HepG2 (cell line): ENCODE results near the gene MRPL38. TPM values are rescaled to one million over a fixed set of nuclear protein-coding genes. Genes with fewer than 3 reads are reported as not detected.

Experiments
- ARNT2 ChIP-seq: sonication (generic); formaldehyde crosslinking; IDR thresholded peaks from 2 replicates; pipeline ENCODE4 v1.8.0; 2022; ENCODE audit warnings: mild to moderate bottlenecking, low read depth, missing genetic modification reagents, moderate library complexity
- ATAD3A ChIP-seq: sonication (generic); formaldehyde crosslinking; IDR thresholded peaks from 2 replicates; pipeline ENCODE4 v1.4.0; 2020; ENCODE audit warnings: missing genetic modification reagents
- DPF2 ChIP-seq: sonication (generic); formaldehyde crosslinking; IDR thresholded peaks from 2 replicates; pipeline ENCODE4 v1.4.0; 2020; ENCODE audit warnings: mild to moderate bottlenecking, low read depth, missing genetic modification reagents, borderline replicate concordance
- E2F1 ChIP-seq: sonication (generic); formaldehyde crosslinking; IDR thresholded peaks from 2 replicates; pipeline ENCODE4 v1.5.0; 2020; ENCODE audit warnings: missing genetic modification reagents
- GPN1 ChIP-seq: sonication (generic); formaldehyde crosslinking; IDR thresholded peaks from 2 replicates; pipeline ENCODE4 v1.5.1; 2020; ENCODE audit warnings: missing genetic modification reagents, borderline replicate concordance
- HES4 ChIP-seq: sonication (generic); formaldehyde crosslinking; IDR thresholded peaks from 2 replicates; pipeline ENCODE4 v1.9.0; 2021; ENCODE audit warnings: mild to moderate bottlenecking, missing genetic modification reagents, borderline replicate concordance
- HIVEP1 ChIP-seq: sonication (generic); formaldehyde crosslinking; IDR thresholded peaks from 2 replicates; pipeline ENCODE4 v1.4.0; 2020; ENCODE audit warnings: mild to moderate bottlenecking, missing genetic modification reagents
- HNRNPK ChIP-seq: fragments of 200-400 bp; formaldehyde crosslinking; IDR thresholded peaks from 2 replicates; pipeline ENCODE4 v1.6.1; 2018; ENCODE audit warnings: low read length, low read depth, moderate library complexity, mild to moderate bottlenecking; ENCODE audit not compliant: poor library complexity, severe bottlenecking
- HOXA9 ChIP-seq: sonication (generic); formaldehyde crosslinking; IDR thresholded peaks from 2 replicates; pipeline ENCODE4 v1.8.1; 2022; ENCODE audit warnings: missing genetic modification reagents, mild to moderate bottlenecking, moderate library complexity, borderline replicate concordance
- PHF5A ChIP-seq: IDR thresholded peaks from one replicate; pipeline ENCODE4 v1.6.1; 2018; ENCODE audit warnings: low read depth, missing genetic modification reagents; ENCODE audit not compliant: unreplicated experiment
- POLR2AphosphoS2 ChIP-seq: IDR thresholded peaks from 2 replicates; pipeline ENCODE4 v1.6.1; 2011; ENCODE audit warnings: low read depth, low read length, improper control_type of control experiment
- POLR2AphosphoS5 ChIP-seq: IDR thresholded peaks from 2 replicates; pipeline ENCODE4 v1.6.1; 2012; ENCODE audit warnings: low read depth, low read length
- POLR2G ChIP-seq: fragments of 200-400 bp; formaldehyde crosslinking; IDR thresholded peaks from 2 replicates; pipeline ENCODE4 v1.6.1; 2018; ENCODE audit warnings: mild to moderate bottlenecking, low read depth, low read length, moderate library complexity
- SOX13 ChIP-seq, 3 experiments: fragments of 450-650 bp in 1 of 3; sonication (generic) in 1 of 3; formaldehyde crosslinking in 1 of 3; IDR thresholded peaks in 2 of 3; conservative IDR thresholded peaks in 1 of 3; 2 replicates each; pipeline versions ENCODE4 v1.5.0 to v1.6.1; 2016 to 2020; ENCODE audit warnings: antibody characterized with exemption in 1 of 3, mild to moderate bottlenecking in 1 of 3, missing compliant biosample characterization in 1 of 3, missing genetic modification reagents in 1 of 3, moderate library complexity in 1 of 3
- TERF1 ChIP-seq: sonication (generic); formaldehyde crosslinking; IDR thresholded peaks from 2 replicates; pipeline ENCODE4 v1.8.0; 2022; ENCODE audit warnings: mild to moderate bottlenecking, missing genetic modification reagents, moderate library complexity
- ZFP36 ChIP-seq: fragments of 150-350 bp; IDR thresholded peaks from 2 replicates; pipeline ENCODE4 v1.6.1; 2018; ENCODE audit warnings: borderline replicate concordance, low read length, low read depth; ENCODE audit not compliant: partially characterized antibody
- ZNF33B ChIP-seq: sonication (generic); formaldehyde crosslinking; IDR thresholded peaks from 2 replicates; pipeline ENCODE4 v1.5.1; 2020; ENCODE audit warnings: mild to moderate bottlenecking, missing genetic modification reagents
- ZNF441 ChIP-seq: sonication (generic); formaldehyde crosslinking; IDR thresholded peaks from 2 replicates; pipeline ENCODE4 v1.7.0; 2021; ENCODE audit warnings: missing genetic modification reagents, borderline replicate concordance
- ZNF563 ChIP-seq: sonication (generic); formaldehyde crosslinking; IDR thresholded peaks from 2 replicates; pipeline ENCODE4 v1.8.0; 2022; ENCODE audit warnings: mild to moderate bottlenecking, moderate library complexity, missing genetic modification reagents
- ZNF589 ChIP-seq: sonication (generic); formaldehyde crosslinking; conservative IDR thresholded peaks from 2 replicates; pipeline ENCODE4 v1.8.0; 2022; ENCODE audit warnings: mild to moderate bottlenecking, moderate library complexity, missing genetic modification reagents
- ZNF598 ChIP-seq: sonication (generic); formaldehyde crosslinking; IDR thresholded peaks from 2 replicates; pipeline ENCODE4 v1.5.1; 2020; ENCODE audit warnings: mild to moderate bottlenecking, missing genetic modification reagents, borderline replicate concordance
- ZNF75D ChIP-seq: sonication (generic); formaldehyde crosslinking; IDR thresholded peaks from 2 replicates; pipeline ENCODE4 v1.8.1; 2023; ENCODE audit warnings: missing genetic modification reagents, mild to moderate bottlenecking, borderline replicate concordance
- ZNF784 ChIP-seq: sonication (generic); formaldehyde crosslinking; IDR thresholded peaks from 2 replicates; pipeline ENCODE4 v1.5.1; 2020; ENCODE audit warnings: missing genetic modification reagents, mild to moderate bottlenecking, borderline replicate concordance
- ZNF839 ChIP-seq: sonication (generic); formaldehyde crosslinking; IDR thresholded peaks from 2 replicates; pipeline ENCODE4 v1.4.0; 2020; ENCODE audit warnings: missing genetic modification reagents, mild to moderate bottlenecking, borderline replicate concordance
- ZSCAN20 ChIP-seq: sonication (generic); formaldehyde crosslinking; IDR thresholded peaks from 2 replicates; pipeline ENCODE4 v1.4.0; 2020; ENCODE audit warnings: missing genetic modification reagents, mild to moderate bottlenecking, borderline replicate concordance
- polyA plus RNA-seq, 8 experiments: library from polyadenylated mRNA; depleted of rRNA in 3 of 8; stranded (reverse) in 7 of 8; unstranded in 1 of 8; fragments of >200 nt; fragmentation: Illumina TruSeq in 4 of 8; extraction: Trizol in 4 of 8; gene quantifications; 2 replicates each; pipeline versions ENCODE4 v1.2.1 to v1.2.3, GENCODE V29; 2011 to 2016; ENCODE audit warnings: low read depth in 4 of 8, missing spikeins in 1 of 8, mixed read lengths in 1 of 8; ENCODE audit not compliant: insufficient read depth in 1 of 8
- total RNA-seq, 5 experiments: library from RNA; depleted of rRNA; stranded (reverse); fragments of >200 nt; fragmentation: Illumina TruSeq; extraction: Trizol; gene quantifications; 2 replicates each; pipeline ENCODE4 v1.2.3, GENCODE V29; 2016; ENCODE audit warnings: low read depth in 1 of 5

MRPL38 gene
- total and polyA plus RNA-seq, 2 of the 13 experiments (the other 11 are each of a cell fraction or from before 2014, with no cell fraction given), result 83.7 to 125 TPM

GRCh38 chr17:75876190-75876937 lies 28.3 kb downstream of the MRPL38 start (continued):
- peak; percentile 86; the same call in 1 of the 2 replicates for TF ChIP-seq POLR2AphosphoS2
- TF ChIP-seq POLR2AphosphoS5, result peak; percentile 98
- TF ChIP-seq HIVEP1 (CRISPR knock-in tag), result peak; percentile 92
- peak; percentile 26 for TF ChIP-seq HES4 (CRISPR knock-in tag)
- TF ChIP-seq ZNF441 (CRISPR knock-in tag), result peak; percentile 84; the same call in 1 of the 2 replicates
- TF ChIP-seq ZNF784 (CRISPR knock-in tag), result peak; percentile 46; the same call in 1 of the 2 replicates
- no peak for TF ChIP-seq PHF5A
- peak; percentile 70; the same call in 1 of the 2 replicates for TF ChIP-seq ZNF33B (CRISPR knock-in tag)
- TF ChIP-seq ZNF589 (CRISPR knock-in tag), result no peak; the same call in 1 of the 2 replicates
- peak; percentile 83 for TF ChIP-seq DPF2 (CRISPR knock-in tag)
- no peak for TF ChIP-seq TERF1 (CRISPR knock-in tag)
- TF ChIP-seq HNRNPK, result no peak
- TF ChIP-seq ZNF75D, result no peak; the same call in 1 of the 2 replicates
- TF ChIP-seq ZNF839 (CRISPR knock-in tag), result peak; percentile 80; the same call in 1 of the 2 replicates
- TF ChIP-seq ZNF598 (CRISPR knock-in tag), result no peak
- peak; percentile 8; the same call in 1 of the 2 replicates for TF ChIP-seq GPN1 (CRISPR knock-in tag)
- peak; percentile 7; the same call in 1 of the 2 replicates for TF ChIP-seq ZNF563
- TF ChIP-seq HOXA9 (CRISPR knock-in tag), result no peak
- TF ChIP-seq POLR2G, result peak; percentile 97
- TF ChIP-seq ATAD3A, result no peak
- no peak for TF ChIP-seq ZFP36
- peak; percentile 91; the same call in 1 of the 2 replicates for TF ChIP-seq ARNT2 (CRISPR knock-in tag)
- peak; percentile 57 for TF ChIP-seq E2F1 (CRISPR knock-in tag)
- peak; percentile 17; the same call in 1 of the 2 replicates for TF ChIP-seq ZSCAN20 (CRISPR knock-in tag)
- peak; percentile 59; the same call in 1 of the 2 replicates for TF ChIP-seq SOX13 (IDR thresholded peaks at IDR 0.05)
- peak; percentile 42 to 92; a peak in 2 of 4 replicates for TF ChIP-seq SOX13 (CRISPR knock-in tag; conservative IDR thresholded peaks at IDR 0.05 in 1 of 2, IDR thresholded peaks at IDR 0.05 in 1 of 2)
